Suppressor macrophage treated with lipopolysaccharide for 4 hours (primary cell): ENCODE measurements around the gene SLC25A25.

Experiments used
- DNase-seq: peaks from one replicate; pipeline ENCODE4 v3.0.0-alpha.2; 2020

SLC25A25 gene

GRCh38 chr9:128150594-128151308 is 82.7 kb downstream of the SLC25A25 start:
- no peak for DNase-seq

- no peak for DNase-seq
These were observed 83.5 kb downstream of the SLC25A25 start for GRCh38 chr9:128151309-128152132.

GRCh38 chr9:128152133-128153059 is 84.4 kb downstream of the SLC25A25 start:
- no peak for DNase-seq

- no peak for DNase-seq
These were observed 85.3 kb downstream of the SLC25A25 start for GRCh38 chr9:128153060-128153946.

GRCh38 chr9:128153947-128154695 is 86.1 kb downstream of the SLC25A25 start:
- no peak for DNase-seq

GRCh38 chr9:128155736-128156500 is 87.9 kb downstream of the SLC25A25 start:
- no peak for DNase-seq
